Gastrocnemius medialis (tissue), 4 donors: ENCODE results near the gene PTPRM. TPM values are rescaled to one million over a fixed set of nuclear protein-coding genes. Genes with fewer than 3 reads are reported as not detected.

ENCODE experiments used
- ATAC-seq, 2 donors: fragments of 150-250 bp; one replicate each; pipeline ENCODE4 v1.9.1; 2016
- DNase-seq, 2 donors: peaks; one replicate each; pipeline ENCODE4 v3.0.0-alpha.2; 2019
- H3K27ac ChIP-seq, 4 donors: fragments of 200-600 bp; sonication (generic); 1 replicate in 1 of 4; 2 replicates in 3 of 4; pipeline ENCODE4 v1.5.1; 2016 to 2018; ENCODE audit warnings: mild to moderate bottlenecking in 2 of 4, moderate library complexity in 1 of 4
- H3K27me3 ChIP-seq, 3 donors: fragments of 200-600 bp; sonication (generic) in 2 of 3; 1 replicate in 1 of 3; 2 replicates in 2 of 3; pipeline versions ENCODE4 v1.5.1 to v1.6.0; 2016 to 2019; ENCODE audit warnings: mild to moderate bottlenecking in 1 of 3, moderate library complexity in 1 of 3
- H3K36me3 ChIP-seq, 2 donors: fragments of 200-600 bp; sonication (generic) in 1 of 2; one replicate each; pipeline ENCODE4 v1.5.1; 2017 to 2018
- H3K4me1 ChIP-seq, 2 donors: fragments of 200-600 bp; sonication (generic) in 1 of 2; one replicate each; pipeline ENCODE4 v1.5.1; 2016 to 2017; ENCODE audit warnings: mild to moderate bottlenecking in 2 of 2
- H3K4me3 ChIP-seq, 4 donors: fragments of 200-600 bp; sonication (generic) in 3 of 4; 1 replicate in 1 of 4; 2 replicates in 3 of 4; pipeline ENCODE4 v1.5.1; 2016 to 2019; ENCODE audit warnings: mild to moderate bottlenecking in 2 of 4
- H3K9me3 ChIP-seq, 3 donors: fragments of 200-600 bp; sonication (generic) in 2 of 3; 1 replicate in 1 of 3; 2 replicates in 2 of 3; pipeline ENCODE4 v1.5.1; 2016 to 2019
- CTCF ChIP-seq, 5 experiments: fragments of 450-650 bp in 3 of 5; fragments of 200-600 bp in 2 of 5; sonication (generic) in 2 of 5; IDR thresholded peaks in 4 of 5; conservative IDR thresholded peaks in 1 of 5; 1 replicate in 4 of 5; 2 replicates in 1 of 5; pipeline ENCODE4 v1.5.1; 2016 to 2019; ENCODE audit warnings: antibody characterized with exemption in 5 of 5, mild to moderate bottlenecking in 3 of 5, moderate library complexity in 3 of 5
- POLR2A ChIP-seq, 2 donors: fragments of 450-650 bp; IDR thresholded peaks; one replicate each; pipeline ENCODE4 v1.6.1; 2017; ENCODE audit warnings: antibody characterized with exemption in 2 of 2, mild to moderate bottlenecking in 2 of 2, moderate library complexity in 2 of 2
- in situ Hi-C, 4 donors: fragments of 200-750 bp; cut with MboI; loops; one replicate each; pipeline versions ENCODE4 v1.15.0 to v1.8.0; 2017; ENCODE audit warnings: low sequenced_read_pairs in 4 of 4
- intact Hi-C: fragments of 100-400 bp; cut with DNase I; formaldehyde crosslinking; loops from one replicate; pipeline ENCODE4 v1.15.1; 2023; ENCODE audit warnings: low total_unique reads
- total RNA-seq, 4 donors: library from RNA; depleted of rRNA; stranded (reverse); fragments of >200 nt; gene quantifications; one replicate each; pipeline versions ENCODE4 v1.1.0 to v1.2.3, GENCODE V29; 2016

The PTPRM gene
- total RNA-seq, 4 donors from 2014 or later, result 52.6 to 79.3 (median 63.8) TPM

DNA sequence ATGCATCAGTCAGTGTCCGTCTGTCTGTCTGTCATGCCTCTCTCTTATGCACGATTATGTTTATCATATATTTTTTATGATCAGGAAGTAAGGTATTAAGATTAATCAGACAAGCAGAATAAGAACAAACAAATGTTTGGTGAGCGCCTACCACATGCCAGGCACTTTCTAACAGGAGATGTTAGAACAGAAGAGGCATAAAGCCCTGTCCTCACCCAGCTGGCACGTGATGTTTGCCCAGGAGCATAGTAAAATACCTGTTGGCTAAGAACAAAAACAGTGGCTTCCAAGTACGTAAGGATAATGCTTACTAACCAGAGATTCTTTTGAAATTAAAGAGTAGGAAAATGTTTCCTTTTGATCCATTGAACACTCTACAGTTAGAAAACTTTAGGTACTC is 661.9 kb downstream of the PTPRM start:
- Histone ChIP-seq H3K27me3 (no peaks in the 10 kb centered on the region), H3K4me1 (no peaks in the 10 kb centered on the region), H3K9me3 (no peaks in the 10 kb centered on the region), H3K4me3 (no peak overlapping the region), H3K27ac (no peak overlapping the region), H3K36me3 (no peaks in the 10 kb centered on the region)
- intact Hi-C loops (no loop called here), in situ Hi-C loops (loop anchor here in 1 of 4 donors (25.0 kb wide), 1 partner anchor 92 kb away; no protein-coding TSS in a partner anchor)
- no peak for TF ChIP-seq CTCF (IDR thresholded peaks at IDR 0.05 in 4 of 5, conservative IDR thresholded peaks at IDR 0.05 in 1 of 5)
- no peak for TF ChIP-seq POLR2A (IDR thresholded peaks at IDR 0.05)
- ATAC-seq (no peak), DNase-seq (no peak)

- H3K4me3 ChIP-seq, result no peak overlapping the region
Measured at GRCh38 chr18:8229787-8230186, 662.7 kb downstream of the PTPRM start.

GRCh38 chr18:8231316-8231715 is 664.2 kb downstream of the PTPRM start:
- TF ChIP-seq CTCF (IDR thresholded peaks at IDR 0.05 in 4 of 5, conservative IDR thresholded peaks at IDR 0.05 in 1 of 5) (no peak), POLR2A (IDR thresholded peaks at IDR 0.05) (no peak)
- Histone ChIP-seq H3K4me1 (no peaks in the 10 kb centered on the region), H3K27me3 (no peaks in the 10 kb centered on the region), H3K27ac (no peak overlapping the region), H3K36me3 (no peaks in the 10 kb centered on the region), H3K4me3 (no peak overlapping the region), H3K9me3 (no peaks in the 10 kb centered on the region)
- intact Hi-C loops, result no loop called here
- no peak for DNase-seq
- ATAC-seq, result no peak
- in situ Hi-C loops, result loop anchor here in 1 of 4 donors (25.0 kb wide), 1 partner anchor 94 kb away; no protein-coding TSS in a partner anchor

More at GRCh38 chr18:8229787-8230186, 662.7 kb downstream of the PTPRM start:
- Histone ChIP-seq H3K36me3 (no peaks in the 10 kb centered on the region), H3K9me3 (no peaks in the 10 kb centered on the region), H3K27ac (no peak overlapping the region), H3K27me3 (no peaks in the 10 kb centered on the region), H3K4me1 (no peaks in the 10 kb centered on the region)
- intact Hi-C loops (no loop called here), in situ Hi-C loops (loop anchor here in 1 of 4 donors (25.0 kb wide), 1 partner anchor 92 kb away; no protein-coding TSS in a partner anchor)
- TF ChIP-seq POLR2A (IDR thresholded peaks at IDR 0.05) (no peak), CTCF (IDR thresholded peaks at IDR 0.05 in 4 of 5, conservative IDR thresholded peaks at IDR 0.05 in 1 of 5) (no peak)
- DNase-seq, result no peak
- no peak for ATAC-seq

GRCh38 chr18:8232791-8233190 is 665.7 kb downstream of the PTPRM start:
- no peaks in the 10 kb centered on the region for H3K27me3 ChIP-seq
- no peaks in the 10 kb centered on the region for H3K9me3 ChIP-seq
- in situ Hi-C loops (loop anchor here in 1 of 4 donors (25.0 kb wide), 1 partner anchor 95 kb away; no protein-coding TSS in a partner anchor), intact Hi-C loops (no loop called here)
- no peak overlapping the region for H3K4me3 ChIP-seq
- TF ChIP-seq POLR2A (IDR thresholded peaks at IDR 0.05) (no peak), CTCF (IDR thresholded peaks at IDR 0.05 in 4 of 5, conservative IDR thresholded peaks at IDR 0.05 in 1 of 5) (no peak)
- ATAC-seq (no peak), DNase-seq (no peak)
- H3K4me1 ChIP-seq, result no peaks in the 10 kb centered on the region
- H3K36me3 ChIP-seq, result no peaks in the 10 kb centered on the region
- H3K27ac ChIP-seq, result no peak overlapping the region

GRCh38 chr18:8235894-8236293 is 668.8 kb downstream of the PTPRM start:
- TF ChIP-seq CTCF (IDR thresholded peaks at IDR 0.05 in 4 of 5, conservative IDR thresholded peaks at IDR 0.05 in 1 of 5) (no peak), POLR2A (IDR thresholded peaks at IDR 0.05) (no peak)
- DNase-seq, result no peak
- in situ Hi-C loops, result loop anchor here in 1 of 4 donors (25.0 kb wide), 1 partner anchor 99 kb away; no protein-coding TSS in a partner anchor
- no peaks in the 10 kb centered on the region for H3K4me1 ChIP-seq
- no peak overlapping the region for H3K27ac ChIP-seq
- no peaks in the 10 kb centered on the region for H3K36me3 ChIP-seq
- no peak for ATAC-seq
- no peaks in the 10 kb centered on the region for H3K9me3 ChIP-seq
- H3K4me3 ChIP-seq, result no peak overlapping the region
- no peaks in the 10 kb centered on the region for H3K27me3 ChIP-seq
- intact Hi-C loops, result no loop called here
